Activated T-helper 1 cell treated with anti-CD3 and anti-CD28 coated beads, Interleukin-12 subunit alpha, Interleukin-12 subunit beta, Interleukin-2, Interleukin-4 antibody, amounts not matched to agents 30 ng/mL and 10 ng/mL and 1 ng/mL, durations not matched to agents 14 hours and 24 hours and 36 hours (primary cell): Measurements from ENCODE around the gene IMPA2. TPM values are rescaled to one million over a fixed set of nuclear protein-coding genes. Genes with fewer than 3 reads are reported as not detected.
A peak's percentile ranks its signal among the peaks of the same experiment; 100 is the strongest.
"Not testable (repeated sequence)": the region's sequence is repeated elsewhere in the genome, so short reads cannot be mapped to it uniquely, and the experiment has no call there.

Experiments
- DNase-seq: peaks from one replicate; pipeline ENCODE4 v3.0.0; 2021; ENCODE audit warnings: low spot score
- H3K27ac Mint-ChIP-seq: one replicate; pipeline ENCODE4 v1.8.0; 2021; ENCODE audit warnings: mild to moderate bottlenecking, mixed read lengths
- H3K27me3 Mint-ChIP-seq: one replicate; pipeline ENCODE4 v1.8.0; 2022; ENCODE audit warnings: mild to moderate bottlenecking, moderate library complexity, mixed read lengths; ENCODE audit not compliant: insufficient read depth
- H3K36me3 Mint-ChIP-seq: one replicate; pipeline ENCODE4 v1.8.0; 2021; ENCODE audit warnings: low read depth, mixed read lengths
- H3K4me1 Mint-ChIP-seq: one replicate; pipeline ENCODE4 v1.8.0; 2021; ENCODE audit warnings: low read depth, mixed read lengths
- H3K4me3 Mint-ChIP-seq: one replicate; pipeline ENCODE4 v1.8.0; 2021; ENCODE audit warnings: mild to moderate bottlenecking, moderate library complexity, mixed read lengths
- H3K9me3 Mint-ChIP-seq: one replicate; pipeline ENCODE4 v1.8.0; 2021; ENCODE audit warnings: mixed read lengths
- intact Hi-C: fragments of 100-400 bp; cut with micrococcal nuclease; formaldehyde crosslinking; loops from one replicate; pipeline ENCODE4 v1.15.1; 2024
- total RNA-seq: library from RNA; stranded (reverse); gene quantifications from 2 replicates; pipeline ENCODE4 v1.2.3, GENCODE V29; 2022

IMPA2 gene
- total RNA-seq = 14.4 and 19.3 TPM in 2 replicates

- Mint-ChIP-seq H3K4me3 (peak within 1 kb of the TSS; percentile 88), H3K27ac (peak within 1 kb of the TSS; percentile 83), H3K9me3 (no peaks in the 10 kb centered on the region), H3K36me3 (peaks cover 1% of the 10 kb centered on the region), H3K4me1 (peaks cover 15% of the 10 kb centered on the region), H3K27me3 (peaks cover 12% of the 10 kb centered on the region)
- no peak for DNase-seq
- intact Hi-C loops = loop anchor here (1.0 to 5.0 kb wide), 10 partner anchors 14 to 1194 kb away; partner anchors contain the start of genes AFG3L2, CEP192, MPPE1 and SEH1L
These were observed at the start of gene IMPA2 for GRCh38 chr18:11981192-11981542. IMPA2 (plus strand) TSS chr18:11981507; CDS start chr18:11981670, 163 bp downstream.

GRCh38 chr18:11932393-11932792, 48.9 kb upstream of the IMPA2 start:
- Mint-ChIP-seq H3K4me1 (no peaks in the 10 kb centered on the region), H3K36me3 (no peaks in the 10 kb centered on the region), H3K27me3 (peaks cover 6% of the 10 kb centered on the region), H3K27ac (no peak overlapping the region), H3K9me3 (no peaks in the 10 kb centered on the region), H3K4me3 (no peak overlapping the region)
- DNase-seq = no peak
- intact Hi-C loops = no loop called here

- peaks cover 8% of the 10 kb centered on the region for H3K27me3 Mint-ChIP-seq
- no peaks in the 10 kb centered on the region for H3K9me3 Mint-ChIP-seq
- peak; percentile 62 for DNase-seq
- intact Hi-C loops = loop anchor here (1.0 to 5.0 kb wide), 6 partner anchors 43 to 299 kb away; partner anchors contain the start of gene IMPA2
- H3K27ac Mint-ChIP-seq = no peak overlapping the region
- no peaks in the 10 kb centered on the region for H3K4me1 Mint-ChIP-seq
- H3K4me3 Mint-ChIP-seq = no peak overlapping the region
- no peaks in the 10 kb centered on the region for H3K36me3 Mint-ChIP-seq
These were observed 43.3 kb upstream of the IMPA2 start for GRCh38 chr18:11937874-11938478.

- no peak overlapping the region for H3K27ac Mint-ChIP-seq
- intact Hi-C loops = no loop called here
- no peaks in the 10 kb centered on the region for H3K36me3 Mint-ChIP-seq
These were observed 40.4 kb upstream of the IMPA2 start for GRCh38 chr18:11940956-11941355.

GRCh38 chr18:11943551-11943950, 37.8 kb upstream of the IMPA2 start:
- no peak overlapping the region for H3K27ac Mint-ChIP-seq
- intact Hi-C loops = no loop called here
- H3K36me3 Mint-ChIP-seq = no peaks in the 10 kb centered on the region
- peaks cover 2% of the 10 kb centered on the region for H3K27me3 Mint-ChIP-seq
- H3K4me3 Mint-ChIP-seq = no peak overlapping the region
- H3K9me3 Mint-ChIP-seq = no peaks in the 10 kb centered on the region
- peaks cover 5% of the 10 kb centered on the region for H3K4me1 Mint-ChIP-seq
- DNase-seq = no peak

More at GRCh38 chr18:11940956-11941355, 40.4 kb upstream of the IMPA2 start:
- no peak overlapping the region for H3K4me3 Mint-ChIP-seq
- no peaks in the 10 kb centered on the region for H3K9me3 Mint-ChIP-seq
- no peak for DNase-seq
- no peaks in the 10 kb centered on the region for H3K4me1 Mint-ChIP-seq
- peaks cover 8% of the 10 kb centered on the region for H3K27me3 Mint-ChIP-seq

GRCh38 chr18:11944252-11944651, 37.1 kb upstream of the IMPA2 start:
- no peak for DNase-seq
- intact Hi-C loops = no loop called here
- Mint-ChIP-seq H3K27me3 (peaks cover 2% of the 10 kb centered on the region), H3K9me3 (no peaks in the 10 kb centered on the region), H3K36me3 (no peaks in the 10 kb centered on the region), H3K27ac (no peak overlapping the region), H3K4me1 (peaks cover 5% of the 10 kb centered on the region), H3K4me3 (no peak overlapping the region)

DNA sequence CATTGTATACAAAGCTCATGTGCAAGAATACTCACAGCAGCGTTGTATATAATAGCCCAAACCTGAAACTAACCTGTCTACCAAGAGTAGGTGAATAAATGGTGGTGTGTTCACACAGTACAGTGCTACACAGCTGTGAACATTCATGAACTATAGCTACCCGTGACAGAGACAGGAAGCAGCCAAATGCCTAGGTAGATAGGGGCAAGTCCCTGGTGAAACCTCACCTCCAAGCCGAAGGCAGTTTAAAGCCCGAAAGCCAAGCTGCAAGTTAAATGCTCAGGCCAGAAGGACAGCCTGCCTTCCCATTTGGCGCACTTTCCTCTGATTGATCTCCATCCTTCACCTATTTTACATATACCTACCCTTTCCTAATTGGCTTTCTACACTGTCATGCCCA, 36.5 kb upstream of the IMPA2 start:
- H3K4me3 Mint-ChIP-seq = no peak overlapping the region
- no peak for DNase-seq
- H3K4me1 Mint-ChIP-seq = peaks cover 5% of the 10 kb centered on the region
- no peaks in the 10 kb centered on the region for H3K36me3 Mint-ChIP-seq
- intact Hi-C loops = no loop called here
- peaks cover 2% of the 10 kb centered on the region for H3K27me3 Mint-ChIP-seq
- H3K9me3 Mint-ChIP-seq = no peaks in the 10 kb centered on the region
- H3K27ac Mint-ChIP-seq = no peak overlapping the region

- H3K27ac Mint-ChIP-seq, H3K9me3 Mint-ChIP-seq, H3K27me3 Mint-ChIP-seq, DNase-seq, H3K36me3 Mint-ChIP-seq, H3K4me1 Mint-ChIP-seq, H3K4me3 Mint-ChIP-seq: not testable (repeated sequence)
- intact Hi-C loops = loop anchor here (2.0 kb wide), 1 partner anchor 37 kb away; the partner anchor contains the start of gene MPPE1
These were observed 35.3 kb upstream of the IMPA2 start for GRCh38 chr18:11945834-11946659.

GRCh38 chr18:11946756-11947155, 34.6 kb upstream of the IMPA2 start:
- no peak for DNase-seq
- Mint-ChIP-seq H3K27ac (no peak overlapping the region), H3K36me3 (no peaks in the 10 kb centered on the region), H3K27me3 (peaks cover 2% of the 10 kb centered on the region), H3K9me3 (no peaks in the 10 kb centered on the region), H3K4me3 (no peak overlapping the region), H3K4me1 (peaks cover 5% of the 10 kb centered on the region)
- intact Hi-C loops = loop anchor here (1.0 to 2.0 kb wide), 3 partner anchors 35 to 95 kb away; partner anchors contain the start of genes CHMP1B, IMPA2 and MPPE1

DNA sequence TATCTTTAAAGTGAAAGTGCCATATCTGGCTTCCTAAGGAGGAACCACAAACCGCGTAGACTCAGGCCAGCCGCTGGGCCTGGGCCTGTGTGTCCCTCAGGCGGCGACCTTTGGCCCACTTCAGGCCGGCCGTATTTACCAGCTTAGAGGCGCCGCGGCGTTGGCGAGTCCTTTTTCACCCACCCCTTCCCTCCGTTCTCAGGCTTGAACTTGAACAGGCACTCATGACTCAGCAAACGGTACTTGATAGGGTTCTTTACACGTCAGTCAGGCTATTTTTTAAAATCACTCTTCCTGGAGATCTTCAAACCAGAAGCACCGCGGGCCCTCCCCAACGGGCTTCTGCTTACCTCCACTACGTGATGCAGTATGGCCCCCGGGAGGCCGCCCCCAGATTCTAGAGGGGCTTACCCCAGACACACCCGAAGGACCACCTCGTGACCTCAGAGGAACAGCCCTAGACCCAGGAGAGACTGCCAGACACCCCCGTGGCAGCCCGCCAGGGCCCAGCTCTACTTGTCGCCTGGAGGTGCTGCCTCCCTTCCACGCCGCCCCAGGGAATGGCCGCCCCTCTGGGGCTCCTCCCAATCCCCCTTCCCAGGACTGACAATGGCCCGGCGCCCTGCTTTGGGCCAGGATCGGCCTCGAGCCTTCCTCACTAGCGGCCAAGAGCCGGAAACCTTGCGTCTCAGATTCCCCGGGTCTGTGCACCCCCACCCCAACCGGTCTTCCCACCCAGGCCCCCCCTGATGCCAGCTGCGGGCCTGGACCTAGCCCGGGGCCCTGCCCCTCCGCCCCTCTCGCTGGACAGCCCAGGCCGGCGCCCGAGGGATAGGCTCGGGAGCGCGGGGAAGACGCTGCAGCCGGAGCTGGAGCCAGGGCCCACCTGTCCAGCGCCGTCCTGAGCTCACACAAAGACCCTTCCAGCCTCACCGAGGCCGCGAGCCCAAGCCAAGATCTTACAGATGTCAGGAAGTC, 33.8 kb upstream of the IMPA2 start:
- DNase-seq = peak; percentile 43
- Mint-ChIP-seq H3K9me3 (no peaks in the 10 kb centered on the region), H3K4me1 (peaks cover 5% of the 10 kb centered on the region), H3K27me3 (no peaks in the 10 kb centered on the region), H3K36me3 (no peaks in the 10 kb centered on the region), H3K27ac (peak overlapping the region; percentile 53), H3K4me3 (peak overlapping the region; percentile 70)
- intact Hi-C loops = loop anchor here (1.0 to 2.0 kb wide), 3 partner anchors 34 to 96 kb away; partner anchors contain the start of genes CHMP1B, IMPA2 and MPPE1

GRCh38 chr18:11948852-11949523, 32.3 kb upstream of the IMPA2 start:
- DNase-seq = no peak
- no peak overlapping the region for H3K4me3 Mint-ChIP-seq
- intact Hi-C loops = no loop called here
- H3K27ac Mint-ChIP-seq = no peak overlapping the region
- no peaks in the 10 kb centered on the region for H3K9me3 Mint-ChIP-seq
- peaks cover 5% of the 10 kb centered on the region for H3K4me1 Mint-ChIP-seq
- no peaks in the 10 kb centered on the region for H3K27me3 Mint-ChIP-seq
- no peaks in the 10 kb centered on the region for H3K36me3 Mint-ChIP-seq

GRCh38 chr18:11950824-11951223, 30.5 kb upstream of the IMPA2 start:
- Mint-ChIP-seq H3K9me3 (no peaks in the 10 kb centered on the region), H3K36me3 (no peaks in the 10 kb centered on the region), H3K4me1 (peaks cover 14% of the 10 kb centered on the region), H3K27ac (no peak overlapping the region), H3K4me3 (no peak overlapping the region), H3K27me3 (no peaks in the 10 kb centered on the region)
- DNase-seq = no peak
- intact Hi-C loops = no loop called here
